BLaER1 treated with 17β-estradiol and CSF1 and Interleukin-3, amounts not matched to agents 10 nM and 100 nM (cell line): ENCODE measurements around the gene KBTBD12.

Experiments
- H3K27ac ChIP-seq, 11 experiments: shearing (Covaris generic); formaldehyde crosslinking; 2 replicates each; pipeline ENCODE4 v1.8.1; 2022
- H3K27me3 ChIP-seq, 11 experiments: shearing (Covaris generic); formaldehyde crosslinking; 2 replicates each; pipeline ENCODE4 v1.8.1; 2022
- H3K36me3 ChIP-seq, 11 experiments: shearing (Covaris generic); formaldehyde crosslinking; 2 replicates each; pipeline ENCODE4 v1.8.1; 2022
- H3K4me1 ChIP-seq, 10 experiments: shearing (Covaris generic); formaldehyde crosslinking; 2 replicates each; pipeline ENCODE4 v1.8.1; 2022
- H3K4me2 ChIP-seq, 11 experiments: shearing (Covaris generic); formaldehyde crosslinking; 2 replicates each; pipeline ENCODE4 v1.8.1; 2022
- H3K4me3 ChIP-seq, 10 experiments: shearing (Covaris generic); formaldehyde crosslinking; 2 replicates each; pipeline ENCODE4 v1.8.1; 2022
- H3K9ac ChIP-seq, 11 experiments: shearing (Covaris generic); formaldehyde crosslinking; 2 replicates each; pipeline ENCODE4 v1.8.1; 2022
- H3K9me3 ChIP-seq, 11 experiments: shearing (Covaris generic); formaldehyde crosslinking; replicated peaks in 1 of 11; 2 replicates each; pipeline ENCODE4 v1.8.1; 2022
- H4K20me1 ChIP-seq, 11 experiments: shearing (Covaris generic); formaldehyde crosslinking; 2 replicates each; pipeline ENCODE4 v1.8.1; 2022
- Cebpa-rat ChIP-seq, 11 experiments: shearing (Covaris generic); IDR thresholded peaks; 2 replicates each; pipeline ENCODE4 v1.8.1; 2022

KBTBD12 gene

DNA sequence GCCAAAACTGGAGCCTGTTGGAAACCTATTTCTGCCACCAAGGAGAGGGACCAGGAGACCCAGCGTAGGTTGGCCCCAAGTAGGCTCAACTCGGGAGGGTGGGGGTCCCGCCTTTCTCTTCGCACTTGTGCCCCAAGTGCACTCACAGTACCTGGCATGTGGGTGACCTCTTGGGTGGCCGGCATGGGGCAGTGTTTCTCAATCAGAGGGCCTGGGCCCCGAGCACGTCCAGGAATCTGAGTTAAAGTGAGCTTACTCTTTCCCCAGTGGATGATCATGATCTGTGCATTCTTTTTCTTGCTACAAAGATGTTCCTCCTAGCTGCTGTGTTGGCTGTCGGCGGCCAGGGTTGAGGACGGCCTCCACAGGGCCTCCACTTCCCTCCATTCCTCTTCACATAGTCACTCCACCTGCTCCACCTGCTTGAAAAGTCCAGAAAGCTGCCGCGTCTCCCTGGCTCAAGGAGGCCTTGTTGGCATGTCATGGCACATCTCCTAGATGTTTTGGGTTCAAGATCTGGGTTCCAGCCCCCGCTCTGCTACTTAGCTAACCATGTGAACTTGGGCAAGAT lies 70.7 kb downstream of the KBTBD12 start:
- Histone ChIP-seq H4K20me1 (no peaks in the 10 kb centered on the region), H3K4me2 (no peak overlapping the region), H3K27me3 (no peaks in the 10 kb centered on the region), H3K4me1 (no peaks in the 10 kb centered on the region; a peak in 1 of 20 replicates), H3K27ac (no peak overlapping the region), H3K4me3 (no peak overlapping the region), H3K9ac (no peak overlapping the region), H3K36me3 (no peaks in the 10 kb centered on the region), H3K9me3 (no peaks in the 10 kb centered on the region)
- no peak for TF ChIP-seq Cebpa-rat (IDR thresholded peaks at IDR 0.05)

DNA sequence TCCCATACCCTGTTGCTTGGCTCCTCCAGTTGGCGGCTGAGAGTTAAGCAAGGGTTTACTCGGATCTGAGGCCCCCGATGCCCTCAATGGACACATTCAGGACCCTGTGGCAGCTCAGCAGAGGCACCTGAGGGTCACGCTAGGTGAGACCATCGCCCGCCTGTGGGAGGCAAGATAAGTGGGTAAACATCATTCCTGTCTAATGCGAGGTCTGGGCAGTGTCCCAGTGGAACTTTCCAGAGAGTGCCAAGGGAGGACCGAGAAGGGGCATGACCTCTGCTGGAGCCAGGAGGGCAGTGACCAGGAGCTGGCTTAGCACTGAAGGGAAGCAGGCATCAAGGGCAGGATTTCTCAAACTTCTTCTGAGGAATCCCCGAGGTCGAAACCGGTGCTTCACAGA lies 71.8 kb downstream of the KBTBD12 start:
- H4K20me1 ChIP-seq, result no peaks in the 10 kb centered on the region

DNA sequence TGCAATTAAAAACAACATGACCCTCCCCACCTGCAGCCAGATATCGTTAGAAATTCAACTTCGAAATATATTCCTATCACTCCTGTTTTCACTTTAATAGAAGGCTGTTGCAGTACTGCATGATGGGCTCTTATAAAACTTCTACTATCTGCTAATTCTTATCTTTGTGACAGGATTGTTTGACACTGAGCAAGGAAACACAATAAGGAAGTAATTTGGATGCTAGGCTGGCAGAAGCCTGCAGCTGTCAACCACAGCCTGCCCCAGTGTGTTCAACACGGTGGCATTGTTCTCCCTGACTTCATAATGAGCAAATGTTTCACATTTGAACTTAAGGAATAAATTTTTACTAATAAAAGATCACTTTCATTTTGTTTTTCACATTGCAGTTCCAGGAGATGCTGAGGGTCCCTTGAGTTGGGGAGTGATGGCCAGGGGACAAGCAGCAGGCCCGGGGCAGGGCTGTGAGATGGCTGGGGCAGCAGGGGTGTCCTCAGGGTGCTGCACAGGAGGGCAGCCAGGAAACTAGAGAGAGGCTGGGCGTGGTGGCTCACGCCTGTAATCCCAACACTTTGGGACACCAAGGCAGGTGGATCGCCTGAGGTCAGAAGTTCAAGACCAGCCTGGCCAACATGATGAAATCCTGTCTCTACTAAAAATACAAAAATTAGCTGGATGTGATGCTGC lies 72.4 kb downstream of the KBTBD12 start:
- no peak for TF ChIP-seq Cebpa-rat (IDR thresholded peaks at IDR 0.05)
- Histone ChIP-seq H3K27ac (no peak overlapping the region), H3K27me3 (no peaks in the 10 kb centered on the region), H3K4me1 (no peaks in the 10 kb centered on the region; a peak in 1 of 20 replicates), H3K9ac (no peak overlapping the region), H3K4me2 (no peak overlapping the region), H3K9me3 (no peaks in the 10 kb centered on the region), H4K20me1 (no peaks in the 10 kb centered on the region), H3K36me3 (no peaks in the 10 kb centered on the region), H3K4me3 (no peak overlapping the region)

More for the DNA sequence above, 71.8 kb downstream of the KBTBD12 start:
- Histone ChIP-seq H3K27ac (no peak overlapping the region), H3K27me3 (no peaks in the 10 kb centered on the region), H3K36me3 (no peaks in the 10 kb centered on the region), H3K4me2 (no peak overlapping the region), H3K4me1 (no peaks in the 10 kb centered on the region; a peak in 1 of 20 replicates), H3K4me3 (no peak overlapping the region), H3K9ac (no peak overlapping the region), H3K9me3 (no peaks in the 10 kb centered on the region)
- TF ChIP-seq Cebpa-rat (IDR thresholded peaks at IDR 0.05), result no peak

GRCh38 chr3:127988770-127989557 lies 73.9 kb downstream of the KBTBD12 start:
- Histone ChIP-seq H3K36me3 (no peaks in the 10 kb centered on the region), H3K9ac (no peak overlapping the region), H3K4me3 (no peak overlapping the region), H3K4me1 (no peaks in the 10 kb centered on the region; a peak in 1 of 20 replicates), H3K4me2 (no peak overlapping the region), H3K9me3 (0 out of 22 replicates have a peak, but pooled peaks cover 0 to 3% (median 0%) of the 10 kb centered on the region in 11 experiments), H3K27ac (no peak overlapping the region), H4K20me1 (no peaks in the 10 kb centered on the region), H3K27me3 (no peaks in the 10 kb centered on the region)
- TF ChIP-seq Cebpa-rat (IDR thresholded peaks at IDR 0.05), result no peak

- Histone ChIP-seq H3K9ac (no peak overlapping the region), H3K27ac (no peak overlapping the region), H3K4me1 (no peaks in the 10 kb centered on the region; a peak in 1 of 20 replicates), H4K20me1 (no peaks in the 10 kb centered on the region), H3K9me3 (0 out of 22 replicates have a peak, but pooled peaks cover 0 to 6% (median 0%) of the 10 kb centered on the region in 11 experiments), H3K27me3 (no peaks in the 10 kb centered on the region), H3K4me2 (no peak overlapping the region), H3K4me3 (no peak overlapping the region), H3K36me3 (no peaks in the 10 kb centered on the region)
- no peak for TF ChIP-seq Cebpa-rat (IDR thresholded peaks at IDR 0.05)
Observed at GRCh38 chr3:127990051-127990450, 75.0 kb downstream of the KBTBD12 start.

- Histone ChIP-seq H3K36me3 (no peaks in the 10 kb centered on the region), H3K9me3 (0 out of 22 replicates have a peak, but pooled peaks cover 0 to 6% (median 0%) of the 10 kb centered on the region in 11 experiments), H3K4me1 (no peaks in the 10 kb centered on the region; a peak in 1 of 20 replicates), H3K27me3 (no peaks in the 10 kb centered on the region), H3K4me2 (no peak overlapping the region), H4K20me1 (no peaks in the 10 kb centered on the region), H3K9ac (no peak overlapping the region), H3K4me3 (no peak overlapping the region), H3K27ac (no peak overlapping the region)
- no peak for TF ChIP-seq Cebpa-rat (IDR thresholded peaks at IDR 0.05)
Observed at GRCh38 chr3:127990461-127990860, 75.4 kb downstream of the KBTBD12 start.

GRCh38 chr3:127991251-127991650 lies 76.2 kb downstream of the KBTBD12 start:
- no peaks in the 10 kb centered on the region for H3K36me3 ChIP-seq
- no peaks in the 10 kb centered on the region for H3K27me3 ChIP-seq
- no peak overlapping the region for H3K4me3 ChIP-seq
- no peak overlapping the region for H3K4me2 ChIP-seq
- no peaks in the 10 kb centered on the region for H3K4me1 ChIP-seq
- TF ChIP-seq Cebpa-rat (IDR thresholded peaks at IDR 0.05), result no peak
- no peaks in the 10 kb centered on the region for H4K20me1 ChIP-seq
- H3K9ac ChIP-seq, result no peak overlapping the region
- no peak overlapping the region for H3K27ac ChIP-seq
- H3K9me3 ChIP-seq, result 0 out of 22 replicates have a peak, but pooled peaks cover 0 to 6% (median 0%) of the 10 kb centered on the region in 11 experiments

- H3K4me2 ChIP-seq, result no peak overlapping the region
- H3K9me3 ChIP-seq, result 0 out of 22 replicates have a peak, but pooled peaks cover 0 to 6% (median 0%) of the 10 kb centered on the region in 11 experiments
- no peak overlapping the region for H3K4me3 ChIP-seq
- H3K9ac ChIP-seq, result no peak overlapping the region
- TF ChIP-seq Cebpa-rat (IDR thresholded peaks at IDR 0.05), result no peak
- no peaks in the 10 kb centered on the region for H4K20me1 ChIP-seq
- no peaks in the 10 kb centered on the region for H3K4me1 ChIP-seq
- no peaks in the 10 kb centered on the region for H3K27me3 ChIP-seq
- no peak overlapping the region for H3K27ac ChIP-seq
- no peaks in the 10 kb centered on the region for H3K36me3 ChIP-seq
Observed at GRCh38 chr3:127991681-127992080, 76.6 kb downstream of the KBTBD12 start.

GRCh38 chr3:127992127-127992526 lies 77.1 kb downstream of the KBTBD12 start:
- Histone ChIP-seq H3K4me1 (no peaks in the 10 kb centered on the region), H3K9ac (no peak overlapping the region), H4K20me1 (no peaks in the 10 kb centered on the region), H3K27me3 (no peaks in the 10 kb centered on the region), H3K27ac (no peak overlapping the region), H3K4me2 (no peak overlapping the region), H3K36me3 (no peaks in the 10 kb centered on the region), H3K9me3 (0 out of 22 replicates have a peak, but pooled peaks cover 0 to 6% (median 0%) of the 10 kb centered on the region in 11 experiments), H3K4me3 (no peak overlapping the region)
- TF ChIP-seq Cebpa-rat (IDR thresholded peaks at IDR 0.05), result no peak
